GM21717 (cell line): ENCODE results near the gene IGSF9.
A peak's percentile ranks its signal among the peaks of the same experiment; 100 is the strongest.
"Not testable (repeated sequence)": the region's sequence is repeated elsewhere in the genome, so short reads cannot be mapped to it uniquely, and the experiment has no call there.

Experiments used
- ATAC-seq: cut with Tn5 transposase; IDR thresholded peaks from one replicate; pipeline ENCODE4 v1.9.1; 2021; ENCODE audit warnings: mild to moderate bottlenecking, moderate library complexity; ENCODE audit not compliant: unreplicated experiment

The IGSF9 gene

DNA sequence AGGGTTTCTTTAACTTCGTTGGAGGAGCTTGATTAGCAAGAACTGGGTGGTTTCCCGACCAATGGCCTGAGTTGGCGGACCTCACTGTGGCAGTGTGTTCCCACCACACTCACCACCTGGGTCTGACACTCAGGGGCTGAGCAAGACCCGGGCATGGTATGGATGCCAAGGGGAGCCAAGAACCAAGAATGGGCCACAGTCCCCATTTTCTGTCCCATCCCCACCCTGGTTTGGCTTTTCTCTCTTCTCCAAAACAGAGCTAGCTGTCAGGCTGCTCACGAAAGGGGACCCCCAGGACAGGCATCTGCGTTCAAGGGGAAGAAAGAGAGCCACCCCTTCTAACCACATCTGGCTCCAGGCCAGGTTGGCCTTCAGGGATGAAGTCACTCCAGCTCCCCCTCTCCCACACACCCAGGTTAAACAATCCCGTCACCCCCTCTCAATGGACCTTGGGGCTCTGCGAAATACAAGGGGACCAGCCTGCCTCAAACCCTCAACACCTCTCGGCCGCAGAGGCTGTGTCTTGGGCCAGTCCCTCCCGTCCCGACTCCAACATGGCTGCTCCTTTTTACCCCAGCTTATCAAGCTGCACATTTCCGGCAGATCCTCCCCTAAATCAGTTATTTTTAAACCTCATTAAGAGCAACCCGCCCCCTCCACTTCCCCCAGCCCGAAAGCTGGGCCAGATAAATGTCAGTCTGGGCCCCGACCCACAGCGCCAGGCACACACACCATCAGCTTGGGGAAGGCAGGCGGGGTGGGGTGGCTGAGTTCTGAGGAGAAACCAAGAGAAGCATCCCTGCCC is 23.5 kb downstream of the IGSF9 start:
- ATAC-seq = no peak

DNA sequence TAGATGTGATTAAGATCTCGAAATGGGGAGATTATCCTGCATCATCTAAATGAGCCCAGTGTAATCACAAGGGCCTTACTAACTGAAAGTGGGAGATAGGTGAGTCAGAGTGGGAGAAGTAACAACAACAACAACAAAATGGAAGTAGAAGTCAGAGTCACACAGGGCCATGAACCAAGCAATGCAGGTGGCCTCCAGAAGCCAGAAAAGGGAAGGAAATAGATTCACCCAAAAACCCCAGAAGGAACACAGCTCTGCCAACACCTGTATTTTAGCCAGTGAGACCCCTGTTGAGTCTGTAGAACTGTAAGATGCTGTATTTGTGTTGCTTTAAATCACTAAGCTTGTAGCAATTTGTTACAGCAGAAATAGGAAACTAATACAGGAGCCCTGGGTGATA is 24.2 kb downstream of the IGSF9 start:
- peak; percentile 28 for ATAC-seq

DNA sequence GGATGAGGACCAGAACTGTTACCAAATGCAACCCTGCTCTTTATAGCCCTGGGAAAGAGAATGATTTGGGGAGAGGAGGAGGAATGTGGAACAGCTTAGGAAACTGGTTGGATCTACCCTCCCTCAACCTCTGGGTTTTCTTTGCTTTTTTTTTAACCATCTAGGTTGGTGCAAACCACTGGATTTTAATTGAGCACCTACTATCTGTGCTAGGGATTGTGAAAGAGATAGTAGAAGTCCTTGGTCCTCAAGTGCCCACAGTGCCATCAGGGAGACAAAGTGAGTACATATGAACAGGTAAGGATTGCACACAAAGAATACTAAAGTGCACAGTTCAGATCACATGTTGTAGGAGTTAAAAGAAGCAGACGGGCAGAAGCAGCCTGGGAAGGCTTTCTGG is 24.8 kb downstream of the IGSF9 start:
- ATAC-seq = no peak

DNA sequence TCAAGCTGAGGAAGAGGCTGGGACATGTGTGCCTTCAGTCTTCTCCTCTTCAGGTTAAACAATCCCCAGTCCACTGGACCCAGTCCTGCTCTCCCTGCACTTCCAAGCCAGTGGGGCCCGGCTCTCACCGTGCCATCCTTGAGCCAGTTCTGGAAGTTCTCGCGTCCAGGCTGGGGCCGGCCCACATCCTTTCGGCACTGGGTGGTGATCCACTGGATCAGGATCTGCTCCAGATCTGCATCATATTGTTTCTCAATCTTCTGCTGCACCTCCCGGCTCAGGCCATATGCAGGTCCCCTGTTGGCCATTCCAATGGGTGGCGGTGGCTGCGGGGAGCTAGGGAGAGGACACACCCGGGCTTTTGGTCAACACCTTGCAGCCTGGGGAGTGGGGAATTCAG is 25.2 kb downstream of the IGSF9 start:
- no peak for ATAC-seq

DNA sequence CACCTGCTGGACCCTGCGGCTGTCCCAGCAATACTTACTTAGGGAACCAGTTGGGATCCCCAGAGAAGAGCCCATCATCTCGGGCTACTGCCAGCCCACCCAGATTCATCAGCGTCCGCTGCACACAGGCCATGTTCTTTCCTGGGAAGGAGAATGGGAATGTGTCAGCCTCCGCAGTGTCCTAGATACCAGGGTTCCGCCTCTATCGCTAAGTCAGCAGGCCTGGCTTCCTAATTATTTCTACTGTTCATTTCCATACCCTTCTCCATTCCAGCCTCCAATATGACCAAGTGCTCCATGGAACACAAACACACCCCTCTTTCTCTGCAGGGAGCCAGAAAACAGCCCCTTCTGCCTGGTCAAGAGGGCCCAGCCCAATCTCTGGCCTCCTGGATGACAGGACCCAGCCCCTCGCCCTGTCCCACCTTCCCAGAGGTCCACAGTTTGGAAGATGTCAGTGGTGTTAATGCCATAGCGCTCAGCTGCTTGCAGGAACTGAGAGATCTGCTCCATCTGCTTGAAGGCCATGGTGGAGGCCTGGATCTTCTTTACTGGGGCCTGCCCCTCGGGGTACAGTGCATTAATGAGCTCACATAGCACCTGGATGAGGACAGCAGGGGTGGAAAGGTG is 26.1 kb downstream of the IGSF9 start:
- ATAC-seq = no peak

DNA sequence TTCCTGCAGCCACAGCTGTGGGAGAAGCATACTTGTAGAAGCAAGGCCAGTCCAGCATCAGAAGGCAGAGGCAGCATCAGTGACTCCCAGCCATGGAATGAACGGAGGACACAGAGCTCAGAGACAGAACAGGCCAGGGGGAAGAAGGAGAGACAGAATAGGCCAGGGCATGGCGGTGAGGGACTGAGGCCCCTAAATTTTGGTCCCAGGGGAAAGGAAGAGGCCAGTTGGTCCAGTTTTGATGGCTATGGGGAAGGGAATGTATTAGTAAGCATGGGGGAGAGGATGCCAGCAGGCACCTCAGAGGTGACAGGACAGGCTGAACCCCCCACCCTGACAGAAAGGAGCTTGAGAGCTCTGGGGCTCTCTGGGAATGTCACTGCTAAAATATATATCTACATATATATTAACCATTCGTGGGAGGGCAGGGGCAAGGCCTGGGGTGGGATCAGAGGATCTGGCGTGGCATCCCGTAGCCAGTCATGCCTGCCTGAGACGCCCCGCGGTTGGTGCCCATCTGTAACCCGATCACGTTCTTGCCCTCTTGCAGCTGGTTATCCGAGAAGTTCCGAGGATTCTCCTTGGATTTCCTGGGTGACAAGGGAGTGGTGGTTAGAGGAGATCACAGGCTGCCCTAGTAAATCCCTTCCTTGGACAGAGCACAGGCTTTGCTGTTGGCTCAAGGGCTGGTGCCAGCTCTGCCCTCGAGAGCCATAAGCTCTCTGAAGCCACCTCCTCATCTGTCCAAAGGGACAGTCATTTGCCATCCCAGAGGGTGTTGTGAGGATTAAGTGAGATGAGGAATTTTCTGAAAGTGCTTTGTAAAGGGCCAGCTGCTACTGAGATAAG is 26.8 kb downstream of the IGSF9 start:
- ATAC-seq = no peak

DNA sequence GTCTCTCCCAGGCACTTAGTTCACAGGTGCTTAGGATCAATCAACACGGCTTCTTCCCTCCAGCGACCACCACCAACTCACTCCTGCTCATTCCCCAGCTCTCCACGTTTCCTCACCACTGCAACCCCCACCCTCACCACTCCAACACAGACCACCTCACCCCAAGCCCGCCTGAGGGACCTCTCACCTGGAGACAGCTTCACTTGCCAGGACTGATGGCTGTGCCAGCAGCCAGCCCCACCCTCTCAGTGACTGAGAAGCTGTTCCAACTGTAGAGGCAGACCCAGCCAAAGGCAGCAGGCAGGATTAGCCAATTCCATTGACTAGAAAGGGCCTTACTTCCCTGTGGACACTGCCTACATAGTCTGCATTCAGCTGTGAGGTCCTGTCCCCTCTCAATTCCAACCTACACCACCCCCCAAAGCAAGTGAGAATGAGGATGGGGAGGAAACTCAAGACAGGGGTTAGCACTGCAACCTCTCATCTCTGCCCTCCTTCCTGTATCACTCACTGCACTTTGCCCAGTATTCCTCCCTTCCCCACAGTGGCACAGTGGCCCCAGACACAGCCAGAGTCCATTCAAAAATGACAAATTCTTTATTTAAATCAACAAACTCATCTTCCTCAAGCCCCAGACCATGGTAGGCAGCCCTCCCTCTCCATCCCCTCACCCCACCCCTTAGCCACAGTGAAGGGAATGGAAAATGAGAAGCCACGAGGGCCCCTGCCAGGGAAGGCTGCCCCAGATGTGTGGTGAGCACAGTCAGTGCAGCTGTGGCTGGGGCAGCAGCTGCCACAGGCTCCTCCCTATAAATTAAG is 27.7 kb downstream of the IGSF9 start:
- ATAC-seq = no peak

DNA sequence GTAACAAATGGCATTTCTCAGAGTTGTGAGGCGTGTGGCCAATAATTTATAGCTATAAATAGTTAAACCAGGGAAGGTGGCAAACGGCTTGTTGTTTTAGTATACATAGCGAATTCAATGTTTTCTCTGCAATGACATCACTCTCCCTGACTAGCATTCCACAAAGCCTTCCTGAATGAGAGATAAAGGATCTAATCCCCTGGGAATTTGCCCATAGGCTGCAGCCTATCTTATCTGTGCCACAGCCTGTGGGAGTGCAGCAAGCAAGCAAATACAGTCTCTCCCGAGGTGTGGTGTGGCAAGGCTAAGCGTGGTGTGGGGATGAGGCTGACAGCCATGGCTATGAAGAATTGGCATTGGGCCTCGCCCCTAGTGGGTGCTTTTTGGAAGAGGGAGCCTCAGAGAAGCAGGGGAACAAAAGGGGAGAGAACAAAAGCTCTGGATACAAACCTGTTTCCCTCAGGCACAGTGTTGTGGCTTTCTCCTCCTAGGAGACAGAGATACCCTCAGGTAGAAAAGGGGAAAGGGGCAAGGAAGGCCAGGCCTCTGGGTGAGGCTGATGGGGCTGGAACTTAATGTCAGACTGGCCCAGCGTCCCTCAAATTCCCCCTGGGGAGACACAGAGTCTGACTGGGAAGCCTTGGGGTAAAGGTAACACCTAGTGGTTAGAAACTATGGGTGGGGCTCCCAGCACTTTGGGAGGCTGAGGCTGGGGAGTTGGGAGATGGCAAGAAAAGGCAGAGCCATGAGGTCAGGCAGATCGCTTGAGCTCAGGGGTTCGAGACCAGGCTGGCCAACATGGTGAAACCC is 29.0 kb downstream of the IGSF9 start:
- no peak for ATAC-seq

DNA sequence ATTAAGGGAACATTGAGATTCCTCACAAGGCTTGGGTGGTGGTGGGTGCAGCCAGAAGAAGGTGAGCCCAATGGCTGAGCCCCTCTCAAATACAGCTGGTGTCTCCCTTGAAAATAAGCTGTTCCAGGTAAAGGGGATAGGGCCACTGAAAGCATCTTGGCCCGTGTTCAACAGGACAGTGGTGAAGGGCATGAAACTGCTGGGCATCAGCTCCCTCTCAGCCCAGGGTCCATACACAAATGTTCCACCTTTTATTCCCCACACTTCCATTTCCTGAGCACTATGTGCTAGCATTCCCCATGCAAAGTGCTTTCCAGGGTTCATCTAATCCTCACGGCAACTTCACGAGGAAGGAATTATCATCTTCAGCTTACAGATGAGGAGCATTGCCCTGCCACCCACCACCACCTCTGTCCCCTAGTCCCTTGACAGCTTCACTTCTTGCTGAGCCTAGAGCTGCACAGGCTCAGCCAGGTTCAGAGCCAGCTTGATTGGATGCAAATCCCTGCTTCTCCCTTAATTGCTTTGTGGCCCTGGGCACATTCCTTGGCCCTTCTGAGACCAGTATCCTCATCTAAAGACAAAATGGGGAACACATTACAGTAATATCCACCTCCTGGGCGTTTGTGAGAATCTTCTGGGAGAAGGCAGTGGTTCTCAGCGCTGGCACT is 29.7 kb downstream of the IGSF9 start:
- ATAC-seq = no peak

DNA sequence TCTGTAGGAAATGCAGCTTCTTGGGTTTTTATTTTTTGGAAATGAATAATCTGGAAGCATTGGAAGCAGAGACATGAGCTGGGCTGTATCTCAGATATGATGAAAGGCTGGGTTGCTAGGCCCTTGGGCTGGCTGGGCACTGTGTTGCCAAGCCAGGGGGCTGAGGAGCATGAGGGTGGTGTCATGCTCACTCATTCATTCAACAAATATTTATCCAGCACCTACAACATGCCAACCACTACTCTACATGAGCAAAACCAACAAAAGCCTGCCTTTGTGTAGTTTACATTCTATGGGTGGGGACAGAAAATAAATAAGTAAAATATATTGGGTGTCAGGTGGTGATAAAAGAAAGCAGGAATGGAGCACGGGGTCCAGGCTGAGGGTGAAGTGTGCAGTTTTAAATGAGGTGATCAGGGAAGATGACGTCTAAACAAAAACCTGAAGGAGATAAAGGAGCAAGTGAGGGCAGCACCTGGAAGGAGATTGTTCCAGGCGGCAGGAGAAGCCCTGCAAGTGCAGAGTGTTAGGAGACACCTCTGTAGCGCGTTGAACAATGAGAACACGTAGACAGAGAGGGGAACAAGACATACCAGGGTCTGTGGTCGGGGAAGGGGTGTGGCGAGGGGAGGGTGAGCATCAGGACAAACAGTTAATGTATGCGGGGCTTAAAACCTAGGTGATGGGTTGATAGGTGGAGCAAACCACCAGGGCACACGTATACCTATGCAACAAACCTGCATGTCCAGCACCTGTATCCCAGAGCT is 31.0 kb downstream of the IGSF9 start:
- ATAC-seq = no peak

DNA sequence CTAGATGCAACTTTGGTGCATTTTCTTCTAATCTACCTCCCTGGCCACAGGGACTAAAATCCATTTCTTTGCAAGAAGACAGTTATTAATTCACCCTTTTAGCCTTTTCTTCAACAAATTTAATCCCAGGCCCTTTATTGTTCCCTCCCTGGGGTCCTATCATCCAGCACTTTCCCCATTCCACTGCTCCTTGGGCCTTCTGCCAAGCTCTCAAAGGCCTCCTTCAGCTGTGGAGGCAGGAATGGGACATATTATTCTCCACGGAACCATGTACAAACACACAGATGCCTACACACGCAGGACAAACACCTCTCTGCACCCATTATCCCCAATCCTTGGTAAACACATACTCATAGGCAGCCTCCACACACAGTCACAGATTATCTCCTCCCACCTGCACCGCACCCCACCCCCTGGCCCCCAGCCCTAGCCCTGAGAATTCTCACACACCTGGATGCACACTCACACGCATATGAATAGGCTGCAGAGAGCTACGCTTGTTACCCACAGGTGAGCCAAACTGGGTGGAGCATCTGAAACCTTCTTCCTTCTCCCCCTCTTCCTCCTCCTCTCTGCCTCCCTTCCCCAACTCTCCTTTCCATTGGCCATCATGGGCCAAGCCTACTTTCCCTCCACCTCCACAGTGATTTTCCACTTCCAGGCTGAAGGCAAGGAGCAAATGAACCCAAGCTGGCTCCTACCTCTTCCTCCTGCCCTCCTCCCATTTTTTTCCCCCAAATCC is 31.8 kb downstream of the IGSF9 start:
- no peak for ATAC-seq

DNA sequence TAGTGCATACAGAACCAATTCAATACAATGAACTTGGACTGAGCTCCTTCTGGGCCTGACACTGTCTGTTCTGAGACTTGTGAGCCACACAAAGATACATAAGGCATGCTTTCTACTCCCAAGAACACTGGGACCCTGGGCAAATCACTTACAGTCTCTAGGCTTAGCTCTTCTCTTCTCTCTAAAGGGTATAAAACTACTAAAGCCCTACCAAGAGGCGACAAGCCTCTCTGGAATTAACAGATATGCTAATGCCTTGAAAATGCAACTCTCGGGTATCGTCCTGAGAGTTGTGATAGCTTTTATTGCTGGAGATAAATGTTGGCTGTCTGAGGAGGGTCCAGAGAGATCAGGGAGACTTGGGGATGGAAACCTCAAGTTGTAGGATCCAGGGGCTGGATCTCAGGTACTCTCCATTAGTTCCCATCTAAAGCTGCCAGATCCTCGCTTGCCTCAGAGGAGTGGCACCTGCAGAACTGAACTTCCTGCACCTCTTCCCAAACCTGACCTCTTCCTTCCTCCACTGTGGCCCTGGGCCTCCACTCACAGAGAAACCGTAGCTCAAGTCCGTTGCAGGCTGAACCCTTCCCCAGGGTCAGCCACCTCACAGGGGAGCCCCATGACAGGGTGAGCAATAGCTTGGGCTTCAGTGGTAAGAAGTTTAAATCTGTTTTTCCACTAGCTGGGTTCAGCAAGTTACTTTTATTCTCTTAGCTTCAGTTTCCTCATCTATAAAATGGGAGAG is 33.9 kb downstream of the IGSF9 start:
- no peak for ATAC-seq

DNA sequence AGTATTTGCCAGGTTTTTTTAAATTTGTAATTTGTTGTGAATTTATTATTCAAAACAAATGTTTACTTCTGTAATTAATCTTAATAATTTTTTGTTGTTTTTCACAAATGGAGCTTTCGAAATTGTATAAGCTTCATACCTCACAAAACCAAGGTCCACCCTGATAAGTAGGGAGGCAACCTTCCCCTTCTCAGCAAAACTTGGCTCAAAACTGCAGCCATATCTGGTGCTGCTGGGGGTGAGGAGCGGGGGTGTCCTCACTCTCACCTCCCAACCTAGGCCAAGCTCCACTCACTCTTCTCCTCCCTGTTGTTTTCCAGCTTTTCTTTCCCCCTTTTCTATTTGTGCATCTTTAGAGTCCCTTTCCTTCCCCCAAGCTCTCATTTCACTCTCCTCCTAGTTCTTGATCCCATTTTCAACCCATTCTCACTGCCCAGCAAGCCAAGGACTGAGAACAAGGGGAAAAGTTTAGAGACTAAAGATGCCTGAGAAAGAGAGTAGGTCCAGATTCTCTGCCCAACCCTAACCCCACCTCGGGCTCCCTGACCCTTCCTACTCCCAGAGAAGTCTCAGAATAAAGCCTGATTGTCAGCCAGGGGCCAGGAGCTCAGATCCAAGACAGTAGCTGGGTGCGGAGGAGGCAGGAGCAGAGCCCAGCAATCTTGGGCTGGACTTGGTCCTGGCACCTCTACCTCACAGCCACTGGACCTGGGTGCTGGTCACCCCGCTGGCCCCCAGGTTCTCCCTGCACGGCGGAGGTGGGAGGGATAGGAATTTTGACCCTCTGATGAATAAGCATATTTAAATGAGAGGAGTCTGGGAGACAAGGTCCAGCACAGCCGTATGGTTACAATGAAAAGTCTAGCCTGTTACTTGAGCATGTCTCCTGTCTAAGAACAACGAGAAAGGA is 37.1 kb downstream of the IGSF9 start:
- no peak for ATAC-seq

DNA sequence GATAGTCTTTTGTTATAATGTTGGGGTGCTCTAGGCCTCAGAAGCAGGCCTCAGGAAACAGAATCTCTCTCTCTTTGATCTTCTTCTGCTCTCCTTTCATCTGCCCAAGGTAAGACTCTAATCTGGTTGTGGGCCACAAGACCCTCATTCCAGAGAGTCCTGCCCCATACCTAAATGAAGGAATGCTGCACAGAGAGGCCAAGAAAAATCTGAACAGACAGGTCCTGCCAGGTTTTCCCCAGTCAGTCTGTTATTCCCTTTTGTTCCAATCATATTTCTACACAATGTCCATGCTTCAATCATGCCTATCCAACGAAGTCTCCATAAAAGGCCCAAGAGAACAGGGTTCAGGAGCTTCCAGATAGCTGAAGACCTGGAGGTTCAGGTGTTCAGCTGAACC is 38.5 kb downstream of the IGSF9 start:
- no peak for ATAC-seq

DNA sequence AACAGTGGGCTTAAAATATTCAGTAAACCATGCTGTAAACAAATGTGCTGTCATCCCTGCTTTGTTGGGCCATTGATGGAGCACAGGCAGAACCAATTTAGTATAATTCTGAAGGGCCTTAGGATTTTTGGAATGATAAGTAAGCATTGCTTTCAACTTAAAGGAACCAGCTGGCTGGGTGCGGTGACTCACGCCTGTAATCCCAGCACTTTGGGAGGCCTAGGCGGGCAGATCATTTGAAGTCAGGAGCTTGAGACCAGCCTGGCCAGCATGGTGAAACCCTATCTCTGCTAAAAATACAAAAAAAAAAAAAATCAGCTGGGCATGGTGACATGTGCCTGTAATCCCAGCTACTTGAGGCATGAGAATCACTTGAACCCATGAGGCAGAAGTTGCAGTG is 41.4 kb downstream of the IGSF9 start:
- not testable (repeated sequence) for ATAC-seq

DNA sequence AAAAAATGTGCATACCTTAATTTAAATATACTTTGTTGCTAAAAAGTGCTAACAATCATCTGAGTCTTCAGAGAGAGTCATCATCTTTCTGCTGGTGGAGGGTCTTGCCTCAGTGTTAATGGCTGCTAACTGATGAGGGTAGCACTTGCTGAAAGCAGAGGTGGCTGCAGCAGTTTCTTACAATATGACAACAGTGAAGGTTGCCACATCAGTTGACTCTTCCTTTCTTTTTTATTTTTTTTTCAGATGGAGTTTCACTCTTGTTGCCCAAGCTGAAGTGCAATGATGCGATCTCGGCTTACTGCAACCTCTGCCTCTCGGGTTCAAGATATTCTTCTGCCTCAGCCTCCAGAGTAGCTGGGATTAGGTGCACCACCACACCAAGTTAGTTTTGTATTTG is 42.9 kb downstream of the IGSF9 start:
- no peak for ATAC-seq
